ENCODE measurements around the gene IQGAP2.

Gene IQGAP2

DNA sequence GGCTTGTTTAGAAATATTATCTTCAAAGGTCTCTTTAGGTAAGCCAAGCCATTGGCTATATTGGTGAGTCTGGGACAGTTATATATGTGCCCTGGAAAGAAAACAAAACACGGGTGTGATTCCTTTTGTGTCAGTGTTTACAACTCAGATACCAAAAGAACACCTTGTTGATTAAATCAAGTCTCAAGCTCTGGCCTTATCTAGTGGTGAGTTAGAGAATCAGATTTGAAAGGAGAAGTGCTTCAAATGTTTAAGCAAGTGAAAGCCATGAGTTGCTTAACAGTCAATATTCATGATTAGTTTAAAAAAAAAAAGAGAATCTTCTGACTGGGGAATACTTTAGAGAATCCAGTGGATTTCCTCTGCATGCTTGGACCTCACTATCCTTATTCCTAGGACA lies 68.3 kb downstream of the IQGAP2 start:
- Histone ChIP-seq H3K4me3 (no peak overlapping the region), H3K9ac (ENCODE audit: insufficient read length) (no peak overlapping the region), H3K36me3 (ENCODE audit: insufficient read depth, low read length) (no peaks in the 10 kb centered on the region), H3K27ac (no peak overlapping the region), H3K9me3 (ENCODE audit: low read depth, low read length) (no peaks in the 10 kb centered on the region)
- DNase-seq (ENCODE audit: low read depth, low spot score) = no peak
- TF ChIP-seq EZH2 (IDR thresholded peaks at IDR 0.05) (no peak), FOXP2 (optimal IDR thresholded peaks at IDR 0.05; ENCODE audit: control extremely low read depth, extremely low read length, insufficient read depth) (no peak)

DNA sequence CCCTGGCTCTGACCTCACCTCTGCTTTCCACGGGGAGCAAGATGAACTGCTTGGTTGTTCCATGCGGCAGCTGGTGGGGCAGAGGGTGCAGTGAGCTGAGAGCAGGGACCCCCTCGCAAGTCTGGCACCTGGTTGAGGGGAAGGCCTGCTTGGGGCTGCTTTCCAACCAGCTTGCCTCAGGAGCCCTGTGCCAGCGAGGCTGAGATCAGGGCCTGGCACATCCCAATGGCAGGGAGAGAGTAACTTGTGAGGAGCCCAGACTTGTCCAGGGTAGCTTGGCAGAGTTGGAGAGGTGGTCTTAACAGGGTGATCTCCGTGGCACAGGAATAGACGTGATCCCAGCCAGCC lies 68.9 kb downstream of the IQGAP2 start:
- no peak overlapping the region for H3K27ac ChIP-seq
- TF ChIP-seq EZH2 (IDR thresholded peaks at IDR 0.05) = no peak
- no peak for TF ChIP-seq POLR2AphosphoS5 (IDR thresholded peaks at IDR 0.05; ENCODE audit: borderline replicate concordance, low read depth, low read length)
- no peak for TF ChIP-seq FOXP2 (optimal IDR thresholded peaks at IDR 0.05; ENCODE audit: control extremely low read depth, extremely low read length, insufficient read depth)
- no peaks in the 10 kb centered on the region for H3K9me3 ChIP-seq (ENCODE audit: low read depth, low read length)
- H3K4me3 ChIP-seq = no peak overlapping the region
- no peak for DNase-seq (ENCODE audit: low read depth, low spot score)
- H3K36me3 ChIP-seq (ENCODE audit: insufficient read depth, low read length) = no peaks in the 10 kb centered on the region
- H3K9ac ChIP-seq (ENCODE audit: insufficient read length) = no peak overlapping the region

DNA sequence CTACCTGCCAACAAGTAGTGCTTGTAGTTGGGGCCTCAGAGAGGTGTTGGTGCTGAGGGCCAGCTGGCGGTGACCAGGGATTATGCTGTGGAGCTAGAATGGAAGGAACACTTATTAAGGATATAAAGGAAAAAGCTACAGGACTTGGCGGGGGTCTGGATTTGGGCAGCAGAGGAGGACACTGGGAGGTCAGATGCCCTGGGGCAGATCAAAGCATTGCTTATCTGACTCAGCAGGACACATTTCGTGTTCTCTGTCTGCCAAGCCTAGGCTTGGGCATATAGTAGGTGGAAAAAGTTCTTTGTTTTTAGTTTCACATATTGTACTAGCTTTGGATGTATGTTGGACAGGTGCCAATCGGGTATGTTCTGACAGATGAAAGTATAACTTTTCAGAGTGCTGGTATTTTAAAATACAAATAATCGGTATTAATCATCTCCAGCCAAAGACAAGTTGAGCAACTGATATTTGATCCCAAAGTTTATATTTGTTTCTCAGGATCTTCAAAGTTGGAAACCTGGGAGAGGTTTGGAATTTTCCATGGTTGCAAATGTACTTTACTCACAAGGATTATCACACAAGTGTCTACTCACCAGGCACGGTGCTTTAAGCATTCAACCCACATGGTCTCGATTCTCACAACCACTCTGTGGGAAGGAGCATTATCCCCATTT lies 69.4 kb downstream of the IQGAP2 start:
- no peak for DNase-seq (ENCODE audit: low read depth, low spot score)
- no peak for TF ChIP-seq FOXP2 (optimal IDR thresholded peaks at IDR 0.05; ENCODE audit: control extremely low read depth, extremely low read length, insufficient read depth)
- no peak for TF ChIP-seq EZH2 (IDR thresholded peaks at IDR 0.05)
- no peak for TF ChIP-seq POLR2AphosphoS5 (IDR thresholded peaks at IDR 0.05; ENCODE audit: borderline replicate concordance, low read depth, low read length)
- Histone ChIP-seq H3K9ac (ENCODE audit: insufficient read length) (no peak overlapping the region), H3K9me3 (ENCODE audit: low read depth, low read length) (no peaks in the 10 kb centered on the region), H3K36me3 (ENCODE audit: insufficient read depth, low read length) (no peaks in the 10 kb centered on the region), H3K27ac (no peak overlapping the region), H3K4me3 (no peak overlapping the region)

DNA sequence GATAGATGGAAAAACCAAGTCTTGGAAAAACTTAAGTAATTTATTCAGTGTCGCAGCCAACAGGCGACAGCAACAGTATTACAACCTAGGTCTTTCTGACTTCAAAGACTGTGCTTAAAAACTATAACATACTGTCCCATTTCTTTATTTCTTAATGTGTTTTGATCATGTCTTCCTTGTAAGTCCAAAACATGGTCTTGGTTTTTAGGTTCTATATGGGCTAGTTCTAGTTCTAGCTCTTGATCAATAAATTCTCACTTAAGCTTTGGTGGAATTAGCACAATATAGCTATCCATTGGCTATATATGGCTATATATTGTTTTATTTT lies 69.9 kb downstream of the IQGAP2 start:
- TF ChIP-seq EZH2 (IDR thresholded peaks at IDR 0.05) (no peak), POLR2AphosphoS5 (IDR thresholded peaks at IDR 0.05; ENCODE audit: borderline replicate concordance, low read depth, low read length) (no peak), FOXP2 (optimal IDR thresholded peaks at IDR 0.05; ENCODE audit: control extremely low read depth, extremely low read length, insufficient read depth) (no peak)
- no peak for DNase-seq (ENCODE audit: low read depth, low spot score)
- no peaks in the 10 kb centered on the region for H3K36me3 ChIP-seq (ENCODE audit: insufficient read depth, low read length)
- H3K27ac ChIP-seq = peak overlapping the region; percentile 58; the same call in 1 of the 2 replicates
- no peak overlapping the region for H3K9ac ChIP-seq (ENCODE audit: insufficient read length)
- H3K9me3 ChIP-seq (ENCODE audit: low read depth, low read length) = no peaks in the 10 kb centered on the region
- H3K4me3 ChIP-seq = no peak overlapping the region

DNA sequence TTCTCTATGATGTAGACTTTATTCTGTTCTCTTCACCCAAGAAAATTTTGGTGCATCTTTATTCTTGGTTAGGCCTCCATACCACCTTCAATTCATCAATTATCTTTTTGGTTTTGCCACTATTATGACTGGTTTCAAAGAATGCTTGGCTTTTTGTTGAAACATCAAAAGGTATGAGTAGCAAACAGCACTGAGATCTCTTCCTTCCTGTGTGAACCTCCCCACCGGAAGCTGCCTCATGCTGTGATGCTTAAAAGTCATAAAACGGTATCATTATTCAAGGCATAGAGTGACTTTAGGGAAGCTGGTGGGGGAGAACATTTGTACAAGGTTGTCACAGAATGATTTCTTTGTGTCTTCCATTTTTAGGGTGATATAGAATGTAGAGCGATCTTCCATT lies 70.6 kb downstream of the IQGAP2 start:
- TF ChIP-seq EZH2 (IDR thresholded peaks at IDR 0.05) = no peak
- TF ChIP-seq POLR2AphosphoS5 (IDR thresholded peaks at IDR 0.05; ENCODE audit: borderline replicate concordance, low read depth, low read length) = peak; percentile 39; the same call in 1 of the 2 replicates
- H3K9ac ChIP-seq (ENCODE audit: insufficient read length) = no peak overlapping the region
- peak overlapping the region; percentile 85; the same call in 1 of the 2 replicates for H3K27ac ChIP-seq
- DNase-seq (ENCODE audit: low read depth, low spot score) = peak; percentile 83
- H3K36me3 ChIP-seq (ENCODE audit: insufficient read depth, low read length) = no peaks in the 10 kb centered on the region
- peak overlapping the region; percentile 55; the same call in 1 of the 2 replicates for H3K4me3 ChIP-seq
- H3K9me3 ChIP-seq (ENCODE audit: low read depth, low read length) = no peaks in the 10 kb centered on the region

DNA sequence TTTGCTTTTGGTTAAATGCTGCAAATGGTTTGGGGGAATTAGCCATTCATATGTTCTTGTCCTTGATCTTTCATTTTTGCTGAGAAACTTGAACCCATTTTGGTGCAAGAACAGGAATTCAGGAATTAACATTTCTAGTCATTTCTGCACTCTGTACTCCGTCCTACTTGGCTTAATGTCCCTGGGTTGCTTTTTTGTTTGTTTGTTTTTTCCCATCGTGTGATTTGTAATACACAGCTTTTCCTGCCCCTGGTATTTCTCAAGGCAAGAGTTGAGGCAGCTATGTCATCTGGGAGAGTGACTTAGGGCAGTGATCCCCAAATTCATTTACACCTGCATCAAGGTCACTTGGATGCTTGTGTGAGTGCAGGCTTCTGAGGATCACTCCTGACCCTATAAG lies 71.3 kb downstream of the IQGAP2 start:
- H3K27ac ChIP-seq = peak overlapping the region; percentile 85; the same call in 1 of the 2 replicates
- no peaks in the 10 kb centered on the region for H3K9me3 ChIP-seq (ENCODE audit: low read depth, low read length)
- H3K36me3 ChIP-seq (ENCODE audit: insufficient read depth, low read length) = no peaks in the 10 kb centered on the region
- no peak overlapping the region for H3K4me3 ChIP-seq
- H3K9ac ChIP-seq (ENCODE audit: insufficient read length) = no peak overlapping the region
- DNase-seq (ENCODE audit: low read depth, low spot score) = no peak
- TF ChIP-seq EZH2 (IDR thresholded peaks at IDR 0.05) (no peak), POLR2AphosphoS5 (IDR thresholded peaks at IDR 0.05; ENCODE audit: borderline replicate concordance, low read depth, low read length) (no peak), FOXP2 (optimal IDR thresholded peaks at IDR 0.05; ENCODE audit: control extremely low read depth, extremely low read length, insufficient read depth) (no peak)

DNA sequence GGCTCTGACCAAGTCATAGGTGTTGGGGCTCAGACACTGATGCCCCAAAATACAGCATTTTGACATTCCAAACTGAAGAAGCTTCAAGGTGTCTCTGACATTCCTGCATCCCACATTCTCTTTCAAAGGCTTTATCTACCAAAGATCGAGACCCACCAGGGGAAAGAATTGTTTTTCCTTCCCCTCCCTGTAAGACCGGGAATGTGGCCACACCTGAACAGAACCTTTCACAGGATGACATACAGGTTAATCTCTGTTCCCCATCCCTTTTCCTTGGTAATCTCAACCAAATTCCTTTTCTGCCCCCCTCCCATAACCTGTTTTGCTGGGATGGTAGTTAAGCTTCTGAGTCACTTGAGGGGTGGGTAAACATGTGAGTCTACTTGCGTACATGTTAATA lies 72.3 kb downstream of the IQGAP2 start:
- TF ChIP-seq FOXP2 (optimal IDR thresholded peaks at IDR 0.05; ENCODE audit: control extremely low read depth, extremely low read length, insufficient read depth) (no peak), EZH2 (IDR thresholded peaks at IDR 0.05) (no peak), POLR2AphosphoS5 (IDR thresholded peaks at IDR 0.05; ENCODE audit: borderline replicate concordance, low read depth, low read length) (no peak)
- H3K4me3 ChIP-seq = no peak overlapping the region
- no peak for DNase-seq (ENCODE audit: low read depth, low spot score)
- H3K9ac ChIP-seq (ENCODE audit: insufficient read length) = no peak overlapping the region
- H3K36me3 ChIP-seq (ENCODE audit: insufficient read depth, low read length) = no peaks in the 10 kb centered on the region
- no peak overlapping the region for H3K27ac ChIP-seq
- H3K9me3 ChIP-seq (ENCODE audit: low read depth, low read length) = no peaks in the 10 kb centered on the region

DNA sequence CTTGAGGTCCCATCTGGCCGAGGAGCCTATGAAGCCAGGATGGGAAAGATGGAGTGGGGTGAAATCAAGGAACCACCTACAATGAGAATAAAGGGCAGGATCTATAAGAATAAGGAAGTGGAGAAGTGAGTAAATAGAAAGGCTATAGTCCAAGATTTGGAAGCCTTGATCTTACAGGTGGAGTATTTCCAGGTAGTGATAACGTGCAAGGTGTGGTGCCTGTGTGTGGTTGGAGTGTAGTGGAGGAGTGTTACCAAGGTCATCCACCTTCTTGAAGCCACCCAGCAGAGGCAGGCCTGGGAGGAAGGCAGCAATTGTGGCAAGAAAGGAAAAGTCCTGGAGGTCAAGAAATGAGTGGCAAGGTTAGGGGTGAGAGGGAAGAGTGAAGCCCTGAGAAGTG lies 72.9 kb downstream of the IQGAP2 start:
- DNase-seq (ENCODE audit: low read depth, low spot score) = no peak
- Histone ChIP-seq H3K36me3 (ENCODE audit: insufficient read depth, low read length) (no peaks in the 10 kb centered on the region), H3K4me3 (no peak overlapping the region), H3K27ac (no peak overlapping the region), H3K9ac (ENCODE audit: insufficient read length) (no peak overlapping the region), H3K9me3 (ENCODE audit: low read depth, low read length) (no peaks in the 10 kb centered on the region)
- no peak for TF ChIP-seq EZH2 (IDR thresholded peaks at IDR 0.05)

DNA sequence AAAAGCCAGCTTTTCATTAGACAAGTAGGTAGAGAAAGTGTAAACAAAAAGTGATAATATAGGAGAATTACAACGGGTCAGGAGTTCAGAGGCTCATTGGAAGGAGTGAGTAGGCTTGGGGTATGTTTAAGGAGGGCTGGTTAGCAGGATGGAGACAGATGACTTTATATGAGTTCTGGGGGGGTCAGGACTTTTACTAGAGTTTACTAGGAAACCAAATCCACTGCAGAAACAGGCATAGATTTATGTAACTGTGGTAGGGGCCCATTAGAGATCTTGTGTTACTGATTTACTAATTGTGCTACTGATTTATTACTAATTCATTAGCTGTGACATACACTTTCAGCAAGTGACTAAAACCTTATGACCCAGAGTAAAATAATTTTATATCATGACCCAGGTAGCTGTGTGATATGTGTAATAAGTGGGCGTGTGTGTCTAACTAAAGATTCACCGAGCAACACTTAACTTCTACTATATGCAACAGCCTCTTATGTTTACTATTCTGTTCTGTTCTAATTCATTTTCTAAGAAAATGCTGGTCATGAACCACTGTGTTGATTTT lies 73.5 kb downstream of the IQGAP2 start:
- Histone ChIP-seq H3K36me3 (ENCODE audit: insufficient read depth, low read length) (no peaks in the 10 kb centered on the region), H3K4me3 (no peak overlapping the region), H3K9me3 (ENCODE audit: low read depth, low read length) (no peaks in the 10 kb centered on the region), H3K27ac (no peak overlapping the region), H3K9ac (ENCODE audit: insufficient read length) (no peak overlapping the region)
- no peak for TF ChIP-seq POLR2AphosphoS5 (IDR thresholded peaks at IDR 0.05; ENCODE audit: borderline replicate concordance, low read depth, low read length)
- DNase-seq (ENCODE audit: low read depth, low spot score) = no peak
